ENCODE data around the gene WDR48. TPM values are rescaled to one million over a fixed set of nuclear protein-coding genes. Genes with fewer than 3 reads are reported as not detected.

Gene WDR48
- total RNA-seq, 1 donor from 2014 or later, result 38.5 TPM

- Mint-ChIP-seq H3K36me3 (ENCODE audit: low read depth, unreplicated experiment) (no peaks in the 10 kb centered on the region), H3K9me3 (ENCODE audit: unreplicated experiment) (peaks cover 2% of the 10 kb centered on the region), H3K27ac (ENCODE audit: unreplicated experiment) (no peak overlapping the region), H3K4me3 (ENCODE audit: unreplicated experiment) (no peak overlapping the region), H3K4me1 (ENCODE audit: low read depth, unreplicated experiment) (no peaks in the 10 kb centered on the region), H3K27me3 (ENCODE audit: low read depth, unreplicated experiment) (peaks cover 15% of the 10 kb centered on the region)
- TF ChIP-seq CTCF (IDR thresholded peaks at IDR 0.05; ENCODE audit: insufficient read depth, low read depth, low read length), result no peak
- TF ChIP-seq EZH2 (IDR thresholded peaks at IDR 0.05; ENCODE audit: insufficient read depth, low read length), result no peak
- no peak for FAIRE-seq
- DNase-seq (ENCODE audit: low read depth), result peak; percentile 14
- Histone ChIP-seq H3K36me3 (ENCODE audit: insufficient read depth, low read length) (no peaks in the 10 kb centered on the region), H4K20me1 (ENCODE audit: insufficient read depth, low read length) (no peaks in the 10 kb centered on the region), H3K9me3 (ENCODE audit: insufficient read depth, low read depth, low read length) (no peaks in the 10 kb centered on the region), H3K27me3 (ENCODE audit: insufficient read depth, low read length) (peaks cover 4% of the 10 kb centered on the region), H2AFZ (ENCODE audit: low read depth, low read length) (no peak overlapping the region), H3K4me1 (ENCODE audit: insufficient read depth, low read length) (no peaks in the 10 kb centered on the region), H3K9ac (ENCODE audit: low read length) (no peak overlapping the region), H3K79me2 (ENCODE audit: insufficient read depth, low read length) (no peaks in the 10 kb centered on the region), H3K4me3 (ENCODE audit: insufficient read depth, low read depth, low read length) (no peak overlapping the region), H3K4me2 (ENCODE audit: low read length) (no peak overlapping the region), H3K27ac (ENCODE audit: low read depth, low read length) (no peak overlapping the region)
Observed at GRCh38 chr3:39025222-39025970, 26.4 kb upstream of the WDR48 start.

DNA sequence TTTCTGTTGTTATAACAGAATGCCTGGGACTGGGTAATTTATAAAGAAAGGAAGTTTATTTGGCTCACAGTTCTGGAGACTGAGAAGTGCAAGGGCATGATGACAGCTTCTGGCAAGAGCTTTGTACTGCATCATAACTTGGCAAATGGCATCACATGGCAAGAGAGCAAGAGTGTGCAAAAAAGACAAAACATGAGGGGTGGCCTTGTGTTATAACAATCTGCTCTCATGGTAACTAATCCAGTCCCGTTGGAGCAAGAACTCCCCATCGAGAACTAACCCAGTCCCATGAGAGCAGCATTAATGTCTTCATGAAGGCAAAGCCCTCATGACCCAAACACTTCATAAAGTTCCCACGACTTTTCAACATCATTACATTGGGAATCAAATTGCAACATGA is 23.3 kb upstream of the WDR48 start:
- H3K27ac Mint-ChIP-seq (ENCODE audit: unreplicated experiment), result no peak overlapping the region
- FAIRE-seq, result no peak
- peaks cover 6% of the 10 kb centered on the region for H3K27me3 ChIP-seq (ENCODE audit: insufficient read depth, low read length)

More for the DNA sequence above, 23.3 kb upstream of the WDR48 start:
- Histone ChIP-seq H3K4me2 (ENCODE audit: low read length) (no peak overlapping the region), H2AFZ (ENCODE audit: low read depth, low read length) (no peak overlapping the region), H3K9ac (ENCODE audit: low read length) (no peak overlapping the region), H3K27ac (ENCODE audit: low read depth, low read length) (no peak overlapping the region), H4K20me1 (ENCODE audit: insufficient read depth, low read length) (no peaks in the 10 kb centered on the region), H3K4me3 (ENCODE audit: insufficient read depth, low read depth, low read length) (no peak overlapping the region), H3K4me1 (ENCODE audit: insufficient read depth, low read length) (no peaks in the 10 kb centered on the region), H3K36me3 (ENCODE audit: insufficient read depth, low read length) (no peaks in the 10 kb centered on the region), H3K79me2 (ENCODE audit: insufficient read depth, low read length) (no peaks in the 10 kb centered on the region), H3K9me3 (ENCODE audit: insufficient read depth, low read depth, low read length) (no peaks in the 10 kb centered on the region)
- Mint-ChIP-seq H3K9me3 (ENCODE audit: unreplicated experiment) (peaks cover 2% of the 10 kb centered on the region), H3K4me3 (ENCODE audit: unreplicated experiment) (no peak overlapping the region), H3K27me3 (ENCODE audit: low read depth, unreplicated experiment) (peaks cover 13% of the 10 kb centered on the region), H3K4me1 (ENCODE audit: low read depth, unreplicated experiment) (no peaks in the 10 kb centered on the region), H3K36me3 (ENCODE audit: low read depth, unreplicated experiment) (no peaks in the 10 kb centered on the region)
- no peak for TF ChIP-seq CTCF (IDR thresholded peaks at IDR 0.05; ENCODE audit: insufficient read depth, low read depth, low read length)
- TF ChIP-seq EZH2 (IDR thresholded peaks at IDR 0.05; ENCODE audit: insufficient read depth, low read length), result no peak
- DNase-seq (ENCODE audit: low read depth), result no peak

Data from astrocyte (in vitro differentiated cells and primary cell).